Liver (tissue), 9 donors: ENCODE results near the gene ATP5IF1. TPM values are rescaled to one million over a fixed set of nuclear protein-coding genes. Genes with fewer than 3 reads are reported as not detected.

ENCODE experiments used
- DNase-seq: peaks from one replicate; pipeline ENCODE4 v3.0.0-alpha.2; 2017; ENCODE audit warnings: low spot score
- H3K27ac ChIP-seq, 2 donors: one replicate each; pipeline ENCODE4 v1.7.0; 2013; ENCODE audit warnings: inconsistent platforms in 2 of 2, low read length in 2 of 2, control low read depth in 1 of 2, low read depth in 1 of 2, mild to moderate bottlenecking in 1 of 2
- H3K27me3 ChIP-seq, 4 donors: one replicate each; pipeline versions ENCODE4 v1.6.1 to v1.7.0; 2013; ENCODE audit warnings: low read length in 3 of 4, inconsistent platforms in 1 of 4, mild to moderate bottlenecking in 1 of 4, moderate library complexity in 1 of 4; ENCODE audit not compliant: control insufficient read depth in 4 of 4, insufficient read depth in 4 of 4
- H3K36me3 ChIP-seq, 4 donors: one replicate each; pipeline versions ENCODE4 v1.6.1 to v1.7.0; 2013; ENCODE audit warnings: low read length in 3 of 4, mild to moderate bottlenecking in 3 of 4, low read depth in 1 of 4, moderate library complexity in 1 of 4; ENCODE audit not compliant: control insufficient read depth in 4 of 4, insufficient read depth in 3 of 4
- H3K4me1 ChIP-seq, 4 donors: one replicate each; pipeline versions ENCODE4 v1.6.1 to v1.7.0; 2013; ENCODE audit warnings: low read length in 3 of 4, mild to moderate bottlenecking in 3 of 4, moderate library complexity in 1 of 4; ENCODE audit not compliant: control insufficient read depth in 4 of 4, insufficient read depth in 4 of 4
- H3K4me3 ChIP-seq, 3 donors: one replicate each; pipeline versions ENCODE4 v1.6.1 to v1.7.0; 2013; ENCODE audit warnings: low read length in 3 of 3, control low read depth in 1 of 3, low read depth in 1 of 3, mild to moderate bottlenecking in 1 of 3
- H3K9ac ChIP-seq, 2 donors: one replicate each; pipeline ENCODE4 v1.7.0; 2013; ENCODE audit warnings: low read length in 2 of 2, mild to moderate bottlenecking in 2 of 2, moderate library complexity in 2 of 2, control low read depth in 1 of 2, low read depth in 1 of 2
- H3K9me3 ChIP-seq, 4 donors: one replicate each; pipeline versions ENCODE4 v1.6.1 to v1.7.0; 2013; ENCODE audit warnings: low read length in 3 of 4; ENCODE audit not compliant: control insufficient read depth in 4 of 4
- CTCF ChIP-seq: fragments of 150-350 bp; IDR thresholded peaks from 2 replicates; pipeline ENCODE4 v1.5.1; 2017; ENCODE audit warnings: improper control_type of control experiment, low read depth, low read length; ENCODE audit not compliant: missing input control
- FOXA1 ChIP-seq: IDR thresholded peaks from 2 replicates; pipeline ENCODE4 v1.6.1; 2016; ENCODE audit warnings: antibody characterized with exemption
- FOXA2 ChIP-seq: IDR thresholded peaks from 2 replicates; pipeline ENCODE4 v1.6.1; 2016; ENCODE audit warnings: antibody characterized with exemption
- GABPA ChIP-seq, 2 donors: IDR thresholded peaks in 1 of 2; conservative IDR thresholded peaks in 1 of 2; 2 replicates each; pipeline ENCODE4 v1.6.1; 2016; ENCODE audit warnings: antibody characterized with exemption in 2 of 2, mild to moderate bottlenecking in 1 of 2, moderate library complexity in 1 of 2
- HNF4A ChIP-seq, 2 donors: conservative IDR thresholded peaks; 2 replicates each; pipeline ENCODE4 v1.6.1; 2016; ENCODE audit warnings: antibody characterized with exemption in 2 of 2, mild to moderate bottlenecking in 2 of 2
- HNF4G ChIP-seq: IDR thresholded peaks from 2 replicates; pipeline ENCODE4 v1.6.1; 2016; ENCODE audit warnings: antibody characterized with exemption
- NR2F2 ChIP-seq: IDR thresholded peaks from 2 replicates; pipeline ENCODE4 v1.6.1; 2016; ENCODE audit warnings: antibody characterized with exemption
- RAD21 ChIP-seq, 2 donors: IDR thresholded peaks; 2 replicates each; pipeline ENCODE4 v1.6.1; 2016; ENCODE audit warnings: antibody characterized with exemption in 2 of 2, mild to moderate bottlenecking in 2 of 2
- TAF1 ChIP-seq: conservative IDR thresholded peaks from 2 replicates; pipeline ENCODE4 v1.6.1; 2016; ENCODE audit warnings: antibody characterized with exemption, mild to moderate bottlenecking
- WGBS: extraction: QIAGEN DNeasy Blood & Tissue Kit; methylation state at CpG from one replicate; pipeline ENCODE4 v1.1.7; 2013; 5-methylcytosine and 5-hydroxymethylcytosine counted together
- polyA plus RNA-seq, 2 donors: library from polyadenylated mRNA; stranded (reverse) in 1 of 2; unstranded in 1 of 2; fragments of 200-250 nt in 1 of 2; fragments of >200 nt in 1 of 2; fragmentation: Nextera tagmentation in 1 of 2; extraction: Ambion mirVana in 1 of 2; gene quantifications; one replicate each; pipeline versions ENCODE4 v1.2.1 to v1.2.3, GENCODE V29; 2013 to 2015
- total RNA-seq, 2 donors: library from RNA; depleted of rRNA; stranded (reverse); fragments of >200 nt; gene quantifications; one replicate each; pipeline ENCODE4 v1.2.3, GENCODE V29; 2014
- TF ChIP-seq, protein P1 (sequence below): IDR thresholded peaks from 2 replicates; pipeline ENCODE4 v1.6.1; 2016; ENCODE audit warnings: antibody characterized with exemption
- TF ChIP-seq, protein P2 (sequence below): IDR thresholded peaks from 2 replicates; pipeline ENCODE4 v1.6.1; 2016; ENCODE audit warnings: antibody characterized with exemption, mild to moderate bottlenecking
- TF ChIP-seq, protein P3 (sequence below): IDR thresholded peaks from 2 replicates; pipeline ENCODE4 v1.6.1; 2016; ENCODE audit warnings: antibody characterized with exemption
- donor health status: healthy.
- donor health status: healthy.
- donor health status: healthy.
- donor health status: healthy.
- donor health status: healthy.

The ATP5IF1 gene
- total and polyA plus RNA-seq, 4 donors: 136 to 456 (median 168) TPM

GRCh38 chr1:28244549-28245251 lies 8.8 kb downstream of the ATP5IF1 start:
- Histone ChIP-seq H3K36me3 (no peaks in the 10 kb centered on the region), H3K4me3 (no peak overlapping the region), H3K27me3 (no peaks in the 10 kb centered on the region), H3K9ac (no peak overlapping the region), H3K27ac (peak overlapping the region; percentile 40 to 56), H3K4me1 (peaks cover 6 to 50% (median 38%) of the 10 kb centered on the region in 4 donors), H3K9me3 (no peaks in the 10 kb centered on the region)
- no peak for DNase-seq
- no peak for TF ChIP-seq HNF4A (conservative IDR thresholded peaks at IDR 0.05)
- TF ChIP-seq, protein P1, sequence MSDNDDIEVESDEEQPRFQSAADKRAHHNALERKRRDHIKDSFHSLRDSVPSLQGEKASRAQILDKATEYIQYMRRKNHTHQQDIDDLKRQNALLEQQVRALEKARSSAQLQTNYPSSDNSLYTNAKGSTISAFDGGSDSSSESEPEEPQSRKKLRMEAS: no peak
- TF ChIP-seq HNF4G: no peak
- TF ChIP-seq FOXA2: no peak
- TF ChIP-seq, protein P2, sequence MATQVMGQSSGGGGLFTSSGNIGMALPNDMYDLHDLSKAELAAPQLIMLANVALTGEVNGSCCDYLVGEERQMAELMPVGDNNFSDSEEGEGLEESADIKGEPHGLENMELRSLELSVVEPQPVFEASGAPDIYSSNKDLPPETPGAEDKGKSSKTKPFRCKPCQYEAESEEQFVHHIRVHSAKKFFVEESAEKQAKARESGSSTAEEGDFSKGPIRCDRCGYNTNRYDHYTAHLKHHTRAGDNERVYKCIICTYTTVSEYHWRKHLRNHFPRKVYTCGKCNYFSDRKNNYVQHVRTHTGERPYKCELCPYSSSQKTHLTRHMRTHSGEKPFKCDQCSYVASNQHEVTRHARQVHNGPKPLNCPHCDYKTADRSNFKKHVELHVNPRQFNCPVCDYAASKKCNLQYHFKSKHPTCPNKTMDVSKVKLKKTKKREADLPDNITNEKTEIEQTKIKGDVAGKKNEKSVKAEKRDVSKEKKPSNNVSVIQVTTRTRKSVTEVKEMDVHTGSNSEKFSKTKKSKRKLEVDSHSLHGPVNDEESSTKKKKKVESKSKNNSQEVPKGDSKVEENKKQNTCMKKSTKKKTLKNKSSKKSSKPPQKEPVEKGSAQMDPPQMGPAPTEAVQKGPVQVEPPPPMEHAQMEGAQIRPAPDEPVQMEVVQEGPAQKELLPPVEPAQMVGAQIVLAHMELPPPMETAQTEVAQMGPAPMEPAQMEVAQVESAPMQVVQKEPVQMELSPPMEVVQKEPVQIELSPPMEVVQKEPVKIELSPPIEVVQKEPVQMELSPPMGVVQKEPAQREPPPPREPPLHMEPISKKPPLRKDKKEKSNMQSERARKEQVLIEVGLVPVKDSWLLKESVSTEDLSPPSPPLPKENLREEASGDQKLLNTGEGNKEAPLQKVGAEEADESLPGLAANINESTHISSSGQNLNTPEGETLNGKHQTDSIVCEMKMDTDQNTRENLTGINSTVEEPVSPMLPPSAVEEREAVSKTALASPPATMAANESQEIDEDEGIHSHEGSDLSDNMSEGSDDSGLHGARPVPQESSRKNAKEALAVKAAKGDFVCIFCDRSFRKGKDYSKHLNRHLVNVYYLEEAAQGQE: no peak
- no peak for TF ChIP-seq RAD21 (IDR thresholded peaks at IDR 0.05)
- no peak for TF ChIP-seq FOXA1
- TF ChIP-seq, protein P3, sequence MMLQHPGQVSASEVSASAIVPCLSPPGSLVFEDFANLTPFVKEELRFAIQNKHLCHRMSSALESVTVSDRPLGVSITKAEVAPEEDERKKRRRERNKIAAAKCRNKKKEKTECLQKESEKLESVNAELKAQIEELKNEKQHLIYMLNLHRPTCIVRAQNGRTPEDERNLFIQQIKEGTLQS: no peak
- no peak for TF ChIP-seq CTCF
- TF ChIP-seq GABPA (IDR thresholded peaks at IDR 0.05 in 1 of 2, conservative IDR thresholded peaks at IDR 0.05 in 1 of 2): no peak
- 70% methylated on average over 13 of the region's 13 CpGs for WGBS

DNA sequence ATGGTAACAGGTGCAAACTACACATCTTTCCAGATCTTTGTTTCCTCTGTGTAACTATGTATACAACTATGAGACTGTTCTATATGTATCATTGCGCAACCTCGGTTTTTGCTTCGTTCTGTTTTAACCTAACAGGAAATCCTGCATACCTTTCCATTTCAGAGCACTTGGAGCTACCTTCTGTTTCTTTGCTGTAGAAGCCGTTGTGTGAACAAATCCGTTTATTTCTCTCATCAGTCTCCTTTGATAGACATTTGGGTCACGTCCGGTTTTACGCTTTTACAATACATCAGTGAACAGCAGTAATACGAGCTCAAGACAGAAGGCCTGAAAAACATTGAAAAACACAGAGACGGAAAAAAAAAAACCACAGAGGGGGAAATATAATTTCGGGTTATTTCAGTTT lies 10.5 kb downstream of the ATP5IF1 start:
- Histone ChIP-seq H3K27ac (peak overlapping the region; percentile 34 to 75), H3K4me3 (peak overlapping the region; percentile 33 to 60 (median 50)), H3K9ac (peak overlapping the region in 1 of 2 donors; percentile 80), H3K36me3 (no peaks in the 10 kb centered on the region), H3K9me3 (no peaks in the 10 kb centered on the region), H3K27me3 (no peaks in the 10 kb centered on the region), H3K4me1 (peaks cover 6 to 62% (median 46%) of the 10 kb centered on the region in 4 donors)
- TF ChIP-seq NR2F2 (no peak), TAF1 (peak; percentile 22)
- 28% methylated on average over 11 of the region's 11 CpGs for WGBS
- DNase-seq: no peak
